ENCODE results near the gene SPOCD1. TPM values are rescaled to one million over a fixed set of nuclear protein-coding genes. Genes with fewer than 3 reads are reported as not detected.
A peak's percentile ranks its signal among the peaks of the same experiment; 100 is the strongest.
"Not testable (repeated sequence)": the region's sequence is repeated elsewhere in the genome, so short reads cannot be mapped to it uniquely, and the experiment has no call there.

Gene SPOCD1
- total RNA-seq, 1 donor from 2014 or later: 0.21 TPM

DNA sequence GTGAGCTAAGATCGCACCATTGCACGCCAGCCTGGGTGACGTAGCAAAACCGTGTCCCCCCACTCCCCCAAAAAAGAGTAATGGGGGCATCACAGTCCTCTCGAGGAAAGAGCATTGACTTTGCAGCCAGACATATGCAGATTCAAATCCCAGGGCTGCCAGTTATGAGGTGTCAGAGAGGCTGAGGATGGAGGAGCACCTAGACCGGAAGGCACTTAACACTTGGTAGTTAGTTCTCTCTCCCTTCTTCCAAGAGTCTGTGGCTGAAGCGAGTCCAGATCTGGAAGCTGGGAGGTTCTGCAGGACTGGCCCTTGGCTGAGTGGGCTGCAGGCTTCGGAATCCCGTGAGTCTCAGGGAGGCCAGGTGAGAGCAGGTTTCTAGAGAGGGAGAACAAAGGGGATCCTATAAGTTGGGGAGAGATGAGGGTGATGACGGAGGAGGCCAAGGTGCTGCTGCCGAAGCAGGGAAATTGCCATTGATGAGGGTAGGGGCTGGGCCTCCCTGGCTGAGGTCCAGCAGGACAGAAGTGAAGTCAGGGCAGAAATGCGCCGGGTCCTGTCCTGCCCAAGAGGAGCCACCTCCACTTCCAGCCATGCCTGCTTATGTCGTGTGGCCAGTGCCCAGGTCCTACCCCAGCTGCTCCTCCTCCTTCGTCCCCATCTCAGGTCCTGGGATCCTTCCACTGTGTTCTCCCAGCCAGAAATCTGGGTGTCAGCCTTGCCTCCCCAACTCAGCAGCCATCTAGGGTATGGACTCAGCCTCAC lies 13.3 kb upstream of the SPOCD1 start:
- DNase-seq: no peak

- no peak for DNase-seq
Measured at GRCh38 chr1:31828341-31828740, 12.5 kb upstream of the SPOCD1 start.

DNA sequence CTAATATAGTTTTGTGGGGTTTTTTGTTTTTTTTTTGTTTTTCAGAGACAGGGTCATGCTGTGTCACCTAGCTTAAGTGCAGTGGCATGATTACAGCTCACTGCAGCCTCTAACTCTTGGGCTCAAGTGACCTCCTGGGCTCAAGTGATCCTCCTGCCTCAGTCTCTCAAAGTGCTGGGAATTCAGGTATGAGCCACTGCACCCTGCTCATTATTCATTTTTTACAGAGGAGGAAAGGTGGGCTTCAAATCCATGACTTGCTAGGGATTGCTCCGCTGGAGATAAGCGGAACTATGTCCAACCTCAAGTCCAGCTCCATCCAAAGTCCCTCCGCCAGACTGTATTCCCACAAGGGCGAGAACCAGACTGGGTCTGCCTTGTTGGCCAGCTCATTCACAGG lies 8.0 kb upstream of the SPOCD1 start:
- no peak for DNase-seq

GRCh38 chr1:31822766-31823165 lies 6.9 kb upstream of the SPOCD1 start:
- no peak for DNase-seq

- DNase-seq: not testable (repeated sequence)
Measured at GRCh38 chr1:31820196-31820595, 4.4 kb upstream of the SPOCD1 start.

DNA sequence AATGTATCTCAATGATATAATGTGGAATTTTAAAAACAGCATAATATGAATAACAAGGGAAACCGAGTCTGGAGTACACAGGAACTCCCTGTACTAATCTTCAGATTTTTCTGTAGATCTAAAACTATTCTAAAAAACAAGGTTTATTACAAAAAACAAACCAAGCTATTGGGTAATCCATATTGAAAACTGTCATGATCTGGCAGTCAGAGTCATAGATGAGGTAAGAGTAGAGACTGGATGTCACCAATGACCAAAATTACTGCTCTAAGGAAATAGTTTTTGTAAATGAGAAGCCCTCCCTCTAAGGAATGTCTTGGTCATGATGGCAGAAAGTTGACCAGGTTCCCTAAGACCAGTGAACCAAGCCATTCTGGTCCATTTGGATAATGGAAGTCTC lies 2.4 kb upstream of the SPOCD1 start:
- no peak for DNase-seq

DNA sequence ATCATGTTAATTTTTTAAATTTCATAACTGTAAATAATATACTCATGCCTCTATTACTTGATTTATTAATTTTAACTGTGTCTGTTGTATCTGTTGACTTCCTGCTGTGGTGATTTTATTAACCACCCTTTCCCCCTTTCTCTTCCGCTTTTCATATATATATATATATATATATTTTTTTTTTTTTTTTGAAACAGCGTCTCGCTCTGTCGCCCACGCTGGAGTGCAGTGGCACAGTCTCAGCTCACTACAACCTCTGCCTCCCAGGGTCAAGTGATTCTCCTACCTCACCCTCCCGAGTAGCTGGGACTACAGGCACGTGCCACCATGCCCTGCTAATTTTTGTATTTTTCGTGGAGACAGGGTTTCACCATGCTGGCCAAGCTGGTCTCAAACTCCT lies 1.1 kb upstream of the SPOCD1 start:
- not testable (repeated sequence) for DNase-seq

- DNase-seq: not testable (repeated sequence)
Measured at GRCh38 chr1:31816501-31816900, 679 bp upstream of the SPOCD1 start.

DNA sequence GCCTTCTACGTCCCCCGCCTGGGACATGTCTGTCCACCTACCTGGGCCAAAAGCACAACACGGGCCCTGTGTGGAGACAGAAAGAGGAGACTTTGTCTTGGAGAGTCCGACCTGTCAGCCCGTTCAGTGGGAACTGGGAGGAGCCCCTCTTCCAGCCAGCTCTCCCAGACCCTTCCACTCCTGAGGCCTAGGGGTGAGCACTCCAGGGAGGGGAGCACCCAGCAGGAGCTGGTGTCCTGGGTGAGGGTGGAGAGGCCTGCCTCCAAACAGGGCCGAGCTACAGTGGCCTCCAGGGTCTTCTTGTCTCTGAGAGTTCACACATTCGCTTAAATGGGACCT lies 546 bp downstream of the SPOCD1 start:
- no peak for DNase-seq

DNA sequence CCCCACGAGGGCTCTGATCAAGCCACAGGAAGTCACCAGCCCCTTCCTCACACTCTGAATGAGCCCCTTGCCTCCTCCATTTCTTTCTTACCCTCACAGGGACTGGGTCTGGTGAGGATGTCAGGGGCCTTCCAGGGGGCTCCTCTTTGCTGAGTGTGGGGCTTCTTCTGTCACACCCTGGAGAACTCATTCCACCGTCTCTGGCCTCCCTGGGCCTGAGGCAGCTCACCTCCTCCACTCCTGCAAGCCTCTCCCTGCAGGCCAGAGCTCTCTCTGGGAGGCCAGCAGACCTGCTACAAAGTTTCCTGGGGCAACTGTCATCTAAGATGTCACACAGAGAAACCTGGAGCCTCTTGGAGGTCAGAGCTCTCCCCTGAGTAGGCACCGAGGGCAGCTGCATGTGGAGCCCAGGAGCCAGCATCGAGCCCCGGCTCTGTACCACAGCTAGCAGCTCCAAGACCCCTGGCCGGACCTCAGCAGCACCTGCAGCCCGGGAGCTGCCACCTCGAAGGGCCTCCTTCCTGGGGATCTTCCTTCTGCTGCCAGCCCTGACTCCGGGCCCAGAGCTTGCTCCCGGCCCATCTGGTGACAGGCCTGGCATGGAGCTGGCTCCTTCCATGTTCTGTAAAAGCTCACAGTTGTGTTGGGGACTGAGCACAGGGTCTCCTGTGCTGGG lies 1.1 kb downstream of the SPOCD1 start:
- DNase-seq: no peak

DNA sequence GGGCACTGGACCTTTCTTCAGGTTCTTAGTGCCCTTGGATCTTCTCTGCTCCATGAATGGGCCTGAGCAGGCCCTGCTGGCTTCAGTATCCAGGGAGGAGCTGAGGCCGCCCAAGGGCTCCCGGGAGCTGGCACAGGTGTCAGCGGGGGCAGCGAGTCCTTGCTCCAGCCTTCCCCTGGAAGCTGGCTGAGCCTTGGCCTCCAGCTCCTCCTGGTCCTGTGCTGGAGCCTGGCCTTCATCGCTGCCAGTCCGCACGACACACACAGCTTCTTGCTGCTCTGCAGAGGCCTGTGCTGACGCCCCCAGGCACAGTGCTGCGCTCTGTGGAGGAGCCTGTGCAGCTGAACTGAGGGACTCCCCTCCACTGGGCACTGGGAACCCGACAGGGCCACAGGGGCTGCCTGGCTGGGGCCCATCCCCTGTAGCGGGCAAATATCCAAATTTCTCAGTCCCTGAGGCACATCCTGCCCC lies 1.7 kb downstream of the SPOCD1 start:
- no peak for DNase-seq

DNA sequence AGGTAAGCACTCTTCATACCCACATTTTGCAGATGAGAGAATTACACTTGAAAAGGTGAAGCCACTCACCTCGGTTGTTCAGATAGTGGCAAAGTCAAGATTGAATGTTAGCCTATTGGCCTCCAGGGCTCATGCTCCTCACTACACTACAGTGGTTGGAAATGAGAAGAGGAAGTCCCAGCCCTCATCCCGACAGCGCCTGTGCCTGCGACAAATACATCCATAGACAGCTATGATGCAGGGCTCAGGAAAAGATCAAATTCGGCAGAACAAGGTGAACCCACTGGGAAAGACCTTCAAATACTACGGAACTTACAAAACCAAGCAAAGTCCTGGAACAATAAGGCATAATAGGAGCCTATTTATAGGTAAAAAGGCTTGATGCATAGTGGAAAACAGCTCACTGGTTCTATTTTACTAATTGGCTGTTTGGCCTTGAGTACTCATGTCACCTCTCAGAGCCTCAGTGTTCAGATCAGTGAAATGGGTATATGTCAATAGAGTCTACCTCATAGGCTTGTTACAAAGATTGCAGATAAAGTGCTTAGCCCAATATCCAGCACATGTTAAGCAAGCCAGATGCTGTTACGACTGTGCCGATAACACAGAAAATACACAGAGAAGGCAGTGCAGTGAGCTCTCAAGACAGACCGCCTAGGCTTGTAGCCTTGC lies 3.5 kb downstream of the SPOCD1 start:
- no peak for DNase-seq

GRCh38 chr1:31811605-31812004 lies 4.2 kb downstream of the SPOCD1 start:
- peak; percentile 91 for DNase-seq

GRCh38 chr1:31809698-31810097 lies 6.1 kb downstream of the SPOCD1 start:
- DNase-seq: no peak

- no peak for DNase-seq
Measured at GRCh38 chr1:31807273-31808048, 8.4 kb downstream of the SPOCD1 start.

- DNase-seq: no peak
Measured at GRCh38 chr1:31805318-31805717, 10.5 kb downstream of the SPOCD1 start.

GRCh38 chr1:31804098-31804497 lies 11.7 kb downstream of the SPOCD1 start:
- no peak for DNase-seq

- DNase-seq: no peak
Measured at GRCh38 chr1:31803610-31804009, 12.2 kb downstream of the SPOCD1 start.

DNA sequence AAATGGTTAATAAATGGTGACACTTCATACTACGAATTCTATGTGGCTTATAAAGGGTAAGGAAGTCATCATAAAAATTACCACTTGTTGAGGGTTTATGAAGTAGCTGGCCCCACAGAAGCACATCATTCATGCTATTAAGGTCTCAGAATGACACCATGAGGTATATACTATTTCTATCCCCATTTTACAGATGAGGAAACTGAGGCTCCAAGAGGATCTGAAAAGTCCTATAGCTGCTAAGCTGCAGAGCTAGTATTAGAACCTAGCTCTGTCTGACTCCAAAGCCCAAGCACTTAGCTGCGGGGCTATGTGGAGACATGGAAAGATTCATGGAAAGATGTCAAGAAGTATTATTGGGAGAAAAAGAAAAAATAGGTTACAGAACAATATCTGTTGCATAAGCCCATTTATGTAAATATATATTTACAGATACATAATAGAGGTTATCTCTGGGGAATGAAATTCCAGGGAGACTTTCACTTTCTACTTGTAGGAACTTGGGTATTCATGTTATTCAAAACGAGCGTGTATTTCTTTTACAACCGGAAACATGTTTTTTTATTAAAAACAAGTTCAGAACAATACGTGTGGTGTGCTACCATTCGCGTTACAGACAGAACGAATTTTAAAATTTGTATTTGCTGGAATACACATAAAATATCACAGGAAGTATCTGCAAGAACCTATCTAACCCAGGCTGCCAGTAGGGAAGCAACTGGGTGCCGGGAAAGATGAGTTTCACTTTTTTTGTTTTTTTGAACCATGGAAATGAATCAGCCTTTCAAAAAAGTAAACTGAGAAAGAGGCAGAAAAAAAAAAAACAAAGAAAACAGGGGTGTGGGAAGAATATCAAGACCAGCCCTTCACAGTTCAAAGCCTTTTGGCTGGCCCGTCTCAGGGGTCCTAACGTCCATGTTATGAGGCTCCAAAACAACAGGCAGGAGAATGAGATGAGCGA lies 13.4 kb downstream of the SPOCD1 start:
- DNase-seq: no peak

GRCh38 chr1:31801458-31801857 lies 14.4 kb downstream of the SPOCD1 start:
- DNase-seq: no peak

DNA sequence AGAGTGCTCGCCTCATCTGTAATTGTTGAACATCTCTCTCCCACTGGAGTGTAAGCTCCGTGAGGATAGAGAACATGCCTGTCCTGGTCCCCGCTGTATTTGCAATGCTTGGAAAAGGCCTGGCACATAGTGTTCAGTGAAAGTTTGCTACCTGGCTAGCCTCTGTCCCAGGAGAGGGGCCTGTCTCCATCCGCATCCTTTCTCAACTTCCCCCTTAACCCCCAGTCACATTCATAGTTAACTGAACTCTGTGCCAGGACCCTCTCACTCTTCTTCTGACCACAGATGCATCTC lies 15.2 kb downstream of the SPOCD1 start:
- no peak for DNase-seq

Measured in tongue (tissue), 2 donors.